NOMO-1 (cell line): ENCODE data around the gene CLDN2.
"Not testable (repeated sequence)": the region's sequence is repeated elsewhere in the genome, so short reads cannot be mapped to it uniquely, and the experiment has no call there.

Experiments
- DNase-seq, 2 experiments: peaks; one replicate each; lab custom pipeline; 2025; ENCODE audit not compliant: unreplicated experiment in 2 of 2; lab: John Stamatoyannopoulos, UW

Gene CLDN2, protein sequence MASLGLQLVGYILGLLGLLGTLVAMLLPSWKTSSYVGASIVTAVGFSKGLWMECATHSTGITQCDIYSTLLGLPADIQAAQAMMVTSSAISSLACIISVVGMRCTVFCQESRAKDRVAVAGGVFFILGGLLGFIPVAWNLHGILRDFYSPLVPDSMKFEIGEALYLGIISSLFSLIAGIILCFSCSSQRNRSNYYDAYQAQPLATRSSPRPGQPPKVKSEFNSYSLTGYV

GRCh38 chrX:106919932-106920452 is at the start of gene CLDN2:
TSS of gene CLDN2 (plus strand) at chrX:106920402. CDS start at chrX:106928229, 7,827 bp downstream.
- DNase-seq, result no peak

- DNase-seq, result not testable (repeated sequence)
Observed at GRCh38 chrX:106872796-106873195, 47.4 kb upstream of the CLDN2 start.

GRCh38 chrX:106874075-106874474 is 46.1 kb upstream of the CLDN2 start:
- DNase-seq, result peak in 1 of 2 experiments; percentile 32

GRCh38 chrX:106875151-106875550 is 45.1 kb upstream of the CLDN2 start:
- no peak for DNase-seq

DNA sequence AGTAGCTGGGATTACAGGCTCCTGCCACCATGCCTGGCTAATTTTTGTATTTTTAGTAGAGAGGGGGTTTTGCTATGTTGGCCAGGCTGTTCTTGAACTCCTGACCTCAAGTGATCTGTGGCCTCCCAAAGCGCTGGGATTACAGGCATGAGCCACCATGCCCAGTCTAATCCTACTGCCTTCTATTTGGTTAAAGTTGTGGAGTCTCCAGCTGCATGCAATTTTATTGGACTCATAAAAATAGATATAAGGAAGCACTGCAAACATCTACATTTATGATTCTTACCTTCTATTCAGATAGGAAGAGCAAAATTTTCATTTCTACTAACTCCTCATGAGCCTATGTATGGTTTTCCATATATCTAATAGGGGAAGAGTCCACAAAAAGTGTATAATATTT is 30.7 kb upstream of the CLDN2 start:
- DNase-seq, result no peak

DNA sequence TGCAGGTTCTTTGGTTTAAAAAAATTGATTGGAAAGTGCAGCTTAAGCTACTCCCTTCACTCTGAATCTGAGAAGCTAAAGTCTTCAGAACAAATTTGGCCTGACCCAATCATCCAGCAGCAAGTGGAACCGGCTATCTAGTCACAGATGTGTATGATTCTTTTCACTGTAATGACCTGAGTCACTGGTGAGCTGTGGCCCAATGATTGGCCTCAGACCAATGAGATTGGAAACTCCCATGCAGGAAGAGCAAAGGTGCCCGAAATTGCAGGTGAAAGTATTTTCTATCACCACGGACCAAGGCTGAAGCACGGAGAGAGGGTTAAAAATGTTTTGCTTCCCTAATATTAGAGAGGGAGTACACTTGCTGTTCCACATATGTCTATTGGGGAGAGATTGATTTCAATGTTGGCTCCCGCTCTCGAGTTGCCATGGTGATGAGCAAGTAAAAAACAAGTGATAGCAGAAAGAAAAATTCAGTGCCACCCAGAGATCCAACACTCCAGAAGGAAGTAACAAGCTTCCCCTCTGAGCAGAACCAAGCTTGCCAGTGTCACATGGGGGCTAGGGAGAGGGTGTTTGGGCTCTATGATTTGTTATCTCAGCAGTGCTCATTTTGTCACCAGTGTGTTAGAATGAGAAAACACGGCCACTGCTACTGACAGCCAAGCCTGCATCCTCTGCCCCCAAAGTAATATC is 28.3 kb upstream of the CLDN2 start:
- no peak for DNase-seq

DNA sequence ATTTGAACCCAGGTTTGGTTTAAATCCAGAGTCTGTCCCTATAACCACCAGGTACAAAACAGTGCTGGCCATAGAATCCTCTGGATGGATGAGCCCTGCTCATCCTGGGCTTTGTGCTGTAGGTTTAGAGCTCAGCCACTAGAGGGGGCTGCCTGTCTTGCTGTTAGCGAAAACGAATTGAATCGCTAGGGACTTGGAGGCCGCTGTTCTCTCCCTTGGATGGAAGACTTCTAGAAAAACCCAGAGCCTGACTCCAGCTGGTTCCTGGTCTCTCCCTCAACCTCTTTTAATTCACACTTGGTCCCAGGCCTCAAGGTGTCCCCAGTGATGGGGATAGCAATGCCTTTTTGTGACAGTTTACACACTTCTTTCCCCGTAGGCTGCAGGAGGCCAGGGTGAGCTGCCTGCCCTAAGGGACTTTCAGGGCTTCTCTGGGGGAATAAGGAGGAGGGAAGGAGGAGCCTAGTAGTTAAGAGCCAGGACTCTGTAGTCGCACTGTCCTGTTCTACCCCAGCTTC is 25.8 kb upstream of the CLDN2 start:
- peak; percentile 18 to 44 for DNase-seq

DNA sequence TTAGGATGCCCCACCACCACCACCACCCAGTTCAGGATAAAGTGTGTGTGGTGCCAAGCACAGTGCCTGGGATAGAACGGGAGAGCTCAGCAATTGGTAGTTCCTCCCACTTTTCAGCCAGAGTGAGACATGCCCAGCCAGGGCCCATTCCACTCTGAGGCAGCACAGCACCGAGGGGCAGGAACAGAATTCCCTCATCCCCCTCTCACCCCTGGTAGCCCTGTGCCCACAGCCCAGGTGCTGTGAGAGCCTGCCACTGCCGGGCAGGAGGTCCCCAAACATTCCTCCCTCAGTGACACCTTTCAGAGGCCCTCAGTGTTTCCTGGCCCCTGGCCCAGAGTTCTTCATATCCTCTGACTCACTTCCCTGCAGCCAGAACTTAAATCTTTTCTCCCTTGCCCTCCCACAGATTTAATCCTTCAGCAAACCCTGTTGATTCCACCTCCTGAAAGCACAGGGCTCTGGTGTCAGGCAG is 25.2 kb upstream of the CLDN2 start:
- no peak for DNase-seq

DNA sequence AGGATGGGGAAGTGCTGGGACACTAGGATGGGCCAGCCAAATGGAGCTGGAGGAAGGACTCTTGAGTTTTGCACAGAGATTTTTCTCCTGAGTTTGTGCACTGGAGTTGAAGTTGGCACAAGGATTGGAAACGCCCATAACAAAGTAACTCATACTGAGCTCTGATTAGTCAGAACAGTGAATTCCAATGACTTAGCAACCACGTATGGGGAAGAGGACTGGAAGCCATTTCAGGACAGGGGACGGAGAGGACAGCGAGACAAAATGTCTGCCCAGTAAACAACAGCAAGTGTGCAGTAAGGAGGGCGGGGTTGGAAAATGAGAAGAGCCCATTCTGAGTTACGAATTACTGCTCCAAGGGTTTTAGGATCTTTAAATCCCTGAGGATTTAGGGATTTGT is 22.9 kb upstream of the CLDN2 start:
- DNase-seq, result no peak

DNA sequence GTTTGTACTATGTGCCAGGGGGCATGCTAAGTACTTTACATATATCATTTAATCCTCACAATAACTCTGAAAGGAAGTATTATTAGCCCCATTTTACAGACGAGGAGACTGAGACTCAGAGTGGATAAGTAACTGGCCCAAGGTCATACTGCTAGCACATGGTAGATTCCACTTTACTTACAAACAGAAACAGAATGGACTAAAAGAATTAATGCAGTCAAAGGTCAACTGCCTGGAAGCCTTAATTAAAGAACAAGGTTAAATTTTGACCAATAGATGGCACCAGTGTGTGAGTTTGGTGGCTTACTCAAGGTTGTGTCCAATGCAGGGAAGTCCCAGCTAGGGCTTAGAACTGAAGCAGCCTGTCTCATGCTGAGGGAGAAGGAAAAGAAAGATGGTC is 21.7 kb upstream of the CLDN2 start:
- DNase-seq, result peak; percentile 21 to 46

GRCh38 chrX:106899276-106899675 is 20.9 kb upstream of the CLDN2 start:
- no peak for DNase-seq

DNA sequence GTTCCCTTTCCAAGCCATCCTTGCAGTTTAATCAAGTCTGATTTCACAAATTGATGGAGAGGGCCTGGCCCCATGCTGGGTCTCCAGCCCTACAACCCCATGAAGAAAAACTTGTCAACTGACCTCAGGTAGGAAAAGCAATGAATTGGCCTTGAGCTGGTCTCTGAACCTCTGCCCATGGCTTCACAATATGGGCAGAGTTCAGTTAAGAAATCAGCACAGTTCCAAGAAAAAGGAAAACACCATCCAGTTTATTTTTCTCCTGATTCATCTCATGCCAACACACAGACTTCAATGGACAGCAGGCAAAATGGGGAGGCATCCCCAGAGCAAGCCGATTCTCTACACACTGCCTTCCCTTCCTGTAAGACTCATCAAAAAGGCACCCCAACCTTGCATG is 20.4 kb upstream of the CLDN2 start:
- DNase-seq, result no peak

DNA sequence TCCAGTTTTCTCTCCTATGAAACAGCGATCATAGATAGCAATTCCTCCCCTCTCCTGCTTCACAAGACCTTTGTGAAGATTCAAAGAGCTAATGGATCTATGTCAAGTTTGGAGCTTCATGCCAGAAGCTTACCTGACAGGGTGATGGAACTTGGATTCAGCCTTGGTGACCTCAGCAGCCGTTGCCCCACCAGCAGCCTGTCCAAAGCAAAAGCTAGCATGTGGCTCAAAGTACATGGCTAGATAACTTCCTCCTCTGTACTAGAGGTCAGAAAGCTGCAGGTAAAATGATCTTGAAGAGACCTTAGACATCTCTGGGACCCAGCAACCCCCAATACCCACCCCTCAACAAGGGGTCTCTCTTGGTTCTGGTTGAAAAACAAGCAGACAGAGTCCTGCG is 18.9 kb upstream of the CLDN2 start:
- DNase-seq, result no peak

- no peak for DNase-seq
Observed at GRCh38 chrX:106901781-106902219, 18.4 kb upstream of the CLDN2 start.

DNA sequence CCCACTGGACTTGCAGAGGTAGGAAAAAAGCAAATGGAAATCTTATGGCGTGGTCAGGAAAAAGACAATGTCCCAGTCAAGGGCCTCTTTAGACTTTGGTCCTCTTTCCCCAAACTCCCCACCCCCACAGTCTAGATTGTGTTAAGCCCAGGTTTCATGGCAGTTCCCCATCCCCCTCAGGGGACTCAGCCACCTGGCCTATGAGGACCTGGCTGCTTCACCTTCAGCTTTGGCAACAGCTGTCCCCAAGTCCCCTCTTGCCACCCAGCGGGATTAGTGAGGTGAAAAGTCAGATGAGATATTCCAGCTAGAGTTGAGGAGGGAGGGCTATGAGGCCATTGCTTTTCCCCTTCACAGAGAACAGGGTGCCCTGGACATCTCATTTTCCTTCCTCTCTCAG is 17.5 kb upstream of the CLDN2 start:
- DNase-seq, result no peak

DNA sequence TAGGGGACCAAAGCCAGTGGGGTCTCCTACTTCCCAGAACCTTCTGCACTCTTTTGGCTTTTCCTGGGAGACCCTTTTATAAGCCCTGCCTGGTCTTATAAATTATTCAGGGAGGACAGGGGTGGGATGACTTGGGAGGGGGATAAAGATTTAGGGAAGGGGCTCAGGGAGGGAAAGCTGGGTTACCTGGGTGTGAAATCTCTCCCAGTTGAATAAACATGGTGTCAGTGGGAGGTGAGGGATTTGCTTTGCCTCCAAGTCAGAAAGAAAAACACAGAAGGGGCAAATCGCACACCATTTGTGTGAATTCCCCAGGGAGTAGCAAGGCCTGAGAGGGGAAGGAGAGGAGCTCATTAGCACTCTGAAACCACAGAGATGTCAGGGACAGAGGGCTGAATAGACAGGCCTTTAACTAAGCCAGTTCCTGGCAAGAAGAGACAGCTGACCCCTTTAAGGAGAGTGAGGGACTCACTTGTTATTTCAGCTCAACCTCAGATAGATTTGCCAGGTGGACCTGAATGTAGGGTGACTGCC is 16.8 kb upstream of the CLDN2 start, which contains the start of gene RIPPLY1:
RIPPLY1 (minus strand) TSS at position 51 of the 534 bp plus-strand sequence. CDS start 54 bp downstream, outside the sequence.
- DNase-seq, result no peak

GRCh38 chrX:106903856-106904528 is 16.2 kb upstream of the CLDN2 start:
- DNase-seq, result no peak

- no peak for DNase-seq
Observed at GRCh38 chrX:106905064-106905708, 15.0 kb upstream of the CLDN2 start.

DNA sequence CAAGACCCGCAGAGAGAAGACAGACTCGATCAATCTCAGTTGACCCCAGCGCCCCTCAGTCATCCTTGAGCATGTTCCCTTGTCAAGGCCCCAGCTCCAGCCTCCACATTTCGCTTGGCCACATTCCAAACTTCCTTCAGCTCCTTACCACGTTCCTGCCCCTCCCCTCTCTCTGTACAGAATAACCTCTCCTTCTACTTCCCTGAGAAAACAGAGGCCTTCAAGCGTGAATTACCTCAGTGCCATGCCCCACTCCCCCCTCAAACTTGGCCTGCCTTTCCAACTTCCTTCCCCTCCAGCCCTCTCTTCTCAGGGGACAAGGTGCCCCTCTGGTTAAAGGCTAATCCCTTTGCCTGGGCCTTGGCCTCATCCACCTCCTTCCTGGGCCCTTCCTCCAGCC is 13.8 kb upstream of the CLDN2 start:
- no peak for DNase-seq

- DNase-seq, result no peak
Observed at GRCh38 chrX:106912864-106913263, 7.3 kb upstream of the CLDN2 start.
